HEK293 (cell line): ENCODE measurements around the gene CMKLR1.

Experiments used
- CTCF ChIA-PET: fragments of 350-600 bp; formaldehyde crosslinking; extraction: SDS; loops from one replicate; lab custom pipeline; 2021; ENCODE audit warnings: antibody characterized with exemption; lab: Yijun Ruan, JAX
- POLR2A ChIA-PET: fragments of 300-600 bp; formaldehyde crosslinking; extraction: SDS; loops from one replicate; lab custom pipeline; 2020; ENCODE audit warnings: antibody characterized with exemption, inconsistent platforms; lab: Yijun Ruan, JAX
- H3K27ac ChIP-seq: fragments of 200-500 bp; sonication (Bioruptor generic); 2 replicates; pipeline ENCODE4 v1.5.1; 2014; ENCODE audit warnings: low read depth, low read length, control low read depth, inconsistent platforms; ENCODE audit errors: extremely low read depth
- H3K36me3 ChIP-seq, 2 experiments: fragments of 200-500 bp in 1 of 2; sonication (Bioruptor generic) in 1 of 2; 1 replicate in 1 of 2; 2 replicates in 1 of 2; pipeline ENCODE4 v1.5.1; 2014 to 2017; ENCODE audit warnings: inconsistent platforms in 2 of 2, low read length in 2 of 2; ENCODE audit not compliant: control insufficient read depth in 2 of 2, insufficient read depth in 1 of 2
- H3K4me1 ChIP-seq: fragments of 200-500 bp; sonication (Bioruptor generic); 2 replicates; pipeline ENCODE4 v1.5.1; 2014; ENCODE audit warnings: mild to moderate bottlenecking, low read length, inconsistent platforms; ENCODE audit not compliant: control insufficient read depth, insufficient read depth
- H3K4me3 ChIP-seq: 2 replicates; pipeline ENCODE4 v1.5.1; 2011; ENCODE audit warnings: low read depth, mild to moderate bottlenecking, control low read depth, low read length, moderate library complexity
- H3K9me3 ChIP-seq: fragments of 200-500 bp; sonication (Bioruptor generic); 2 replicates; pipeline ENCODE4 v1.5.1; 2014; ENCODE audit warnings: low read depth, low read length, inconsistent platforms; ENCODE audit not compliant: control insufficient read depth, insufficient read depth
- GLI4 ChIP-seq: fragments of 450-650 bp; formaldehyde crosslinking; IDR thresholded peaks from 2 replicates; pipeline ENCODE4 v1.5.1; 2016; ENCODE audit warnings: missing biosample characterization, missing genetic modification characterization
- GLIS1 ChIP-seq: fragments of 450-650 bp; formaldehyde crosslinking; IDR thresholded peaks from 2 replicates; pipeline ENCODE4 v1.5.1; 2016; ENCODE audit warnings: missing biosample characterization, missing genetic modification characterization
- KLF10 ChIP-seq: fragments of 450-650 bp; IDR thresholded peaks from 2 replicates; pipeline ENCODE4 v1.5.1; 2018; ENCODE audit warnings: missing biosample characterization, mild to moderate bottlenecking, missing genetic modification characterization
- KLF16 ChIP-seq: fragments of 450-650 bp; formaldehyde crosslinking; IDR thresholded peaks from 2 replicates; pipeline ENCODE4 v1.5.1; 2017; ENCODE audit warnings: missing biosample characterization, missing genetic modification characterization
- SALL2 ChIP-seq: fragments of 450-650 bp; formaldehyde crosslinking; IDR thresholded peaks from 2 replicates; pipeline ENCODE4 v1.5.0; 2017; ENCODE audit warnings: missing biosample characterization, mild to moderate bottlenecking, missing genetic modification characterization, borderline replicate concordance
- WT1 ChIP-seq: fragments of 450-650 bp; formaldehyde crosslinking; IDR thresholded peaks from 2 replicates; pipeline ENCODE4 v1.5.1; 2016; ENCODE audit warnings: missing biosample characterization, missing genetic modification characterization
- ZBTB1 ChIP-seq: fragments of 450-650 bp; formaldehyde crosslinking; IDR thresholded peaks from 2 replicates; pipeline ENCODE4 v1.5.1; 2016; ENCODE audit warnings: missing biosample characterization, missing genetic modification characterization
- ZBTB20 ChIP-seq: fragments of 450-650 bp; formaldehyde crosslinking; IDR thresholded peaks from 2 replicates; pipeline ENCODE4 v1.5.1; 2016; ENCODE audit warnings: missing biosample characterization, missing genetic modification characterization
- ZEB2 ChIP-seq: fragments of 450-650 bp; formaldehyde crosslinking; IDR thresholded peaks from 2 replicates; pipeline ENCODE4 v1.5.1; 2016; ENCODE audit warnings: missing biosample characterization, missing genetic modification characterization
- ZIC2 ChIP-seq: fragments of 450-650 bp; formaldehyde crosslinking; IDR thresholded peaks from 2 replicates; pipeline ENCODE4 v1.5.1; 2016; ENCODE audit warnings: missing biosample characterization, missing genetic modification characterization
- ZNF138 ChIP-seq: fragments of 450-650 bp; formaldehyde crosslinking; IDR thresholded peaks from 2 replicates; pipeline ENCODE4 v1.5.1; 2016; ENCODE audit warnings: missing biosample characterization, missing genetic modification characterization, borderline replicate concordance
- ZNF155 ChIP-seq: fragments of 450-650 bp; formaldehyde crosslinking; IDR thresholded peaks from 2 replicates; pipeline ENCODE4 v1.5.1; 2016; ENCODE audit warnings: missing biosample characterization, missing genetic modification characterization
- ZNF175 ChIP-seq: fragments of 450-650 bp; formaldehyde crosslinking; IDR thresholded peaks from 2 replicates; pipeline ENCODE4 v1.5.1; 2016; ENCODE audit warnings: missing biosample characterization, missing genetic modification characterization
- ZNF214 ChIP-seq: fragments of 450-650 bp; formaldehyde crosslinking; IDR thresholded peaks from 2 replicates; pipeline ENCODE4 v1.5.1; 2017; ENCODE audit warnings: missing biosample characterization, mild to moderate bottlenecking, missing genetic modification characterization, borderline replicate concordance
- ZNF23 ChIP-seq: fragments of 450-650 bp; formaldehyde crosslinking; IDR thresholded peaks from 2 replicates; pipeline ENCODE4 v1.5.1; 2016; ENCODE audit warnings: missing biosample characterization, missing genetic modification characterization, borderline replicate concordance
- ZNF274 ChIP-seq, 2 experiments: fragments of 200-500 bp in 1 of 2; fragments of 450-650 bp in 1 of 2; sonication (Bioruptor generic) in 1 of 2; formaldehyde crosslinking in 1 of 2; IDR thresholded peaks; 2 replicates each; pipeline versions ENCODE4 v1.5.1 to v1.6.1; 2014 to 2016; ENCODE audit warnings: borderline replicate concordance in 1 of 2, inconsistent platforms in 1 of 2, low read length in 1 of 2, missing biosample characterization in 1 of 2, missing genetic modification characterization in 1 of 2
- ZNF311 ChIP-seq: fragments of 450-650 bp; formaldehyde crosslinking; IDR thresholded peaks from 2 replicates; pipeline ENCODE4 v1.5.1; 2017; ENCODE audit warnings: missing biosample characterization, missing genetic modification characterization, borderline replicate concordance
- ZNF391 ChIP-seq: fragments of 450-650 bp; formaldehyde crosslinking; IDR thresholded peaks from 2 replicates; pipeline ENCODE4 v1.5.1; 2016; ENCODE audit warnings: low read depth, missing biosample characterization, missing genetic modification characterization, borderline replicate concordance
- ZNF514 ChIP-seq: fragments of 450-650 bp; formaldehyde crosslinking; IDR thresholded peaks from 2 replicates; pipeline ENCODE4 v1.5.1; 2016; ENCODE audit warnings: missing biosample characterization, missing genetic modification characterization
- ZNF521 ChIP-seq: fragments of 450-650 bp; formaldehyde crosslinking; IDR thresholded peaks from 2 replicates; pipeline ENCODE4 v1.5.1; 2017; ENCODE audit warnings: missing biosample characterization, mild to moderate bottlenecking, missing genetic modification characterization
- ZNF558 ChIP-seq: fragments of 450-650 bp; formaldehyde crosslinking; IDR thresholded peaks from 2 replicates; pipeline ENCODE4 v1.5.1; 2016; ENCODE audit warnings: missing biosample characterization, missing genetic modification characterization
- ZNF670 ChIP-seq: fragments of 450-650 bp; formaldehyde crosslinking; IDR thresholded peaks from 2 replicates; pipeline ENCODE4 v1.5.1; 2016; ENCODE audit warnings: missing biosample characterization, missing genetic modification characterization, low read depth
- ZNF677 ChIP-seq: fragments of 450-650 bp; IDR thresholded peaks from 2 replicates; pipeline ENCODE4 v1.5.0; 2018; ENCODE audit warnings: missing biosample characterization, mild to moderate bottlenecking, missing genetic modification characterization, moderate library complexity
- ZNF707 ChIP-seq: fragments of 450-650 bp; formaldehyde crosslinking; IDR thresholded peaks from 2 replicates; pipeline ENCODE4 v1.5.1; 2016; ENCODE audit warnings: missing biosample characterization, missing genetic modification characterization
- ZNF830 ChIP-seq: fragments of 450-650 bp; IDR thresholded peaks from 2 replicates; pipeline ENCODE4 v1.5.0; 2018; ENCODE audit warnings: missing biosample characterization, missing genetic modification characterization, low read depth, mild to moderate bottlenecking, moderate library complexity
- TF ChIP-seq, protein P1 (sequence below): fragments of 450-650 bp; formaldehyde crosslinking; IDR thresholded peaks from 2 replicates; pipeline ENCODE4 v1.5.1; 2016; ENCODE audit warnings: missing biosample characterization, missing genetic modification characterization, low read depth
- TF ChIP-seq, protein P2 (sequence below): fragments of 450-650 bp; formaldehyde crosslinking; IDR thresholded peaks from 2 replicates; pipeline ENCODE4 v1.5.1; 2016; ENCODE audit warnings: missing biosample characterization, missing genetic modification characterization, borderline replicate concordance
- TF ChIP-seq, protein P3 (sequence below): fragments of 450-650 bp; formaldehyde crosslinking; IDR thresholded peaks from 2 replicates; pipeline ENCODE4 v1.5.1; 2016; ENCODE audit warnings: missing biosample characterization, missing genetic modification characterization

Gene CMKLR1

DNA sequence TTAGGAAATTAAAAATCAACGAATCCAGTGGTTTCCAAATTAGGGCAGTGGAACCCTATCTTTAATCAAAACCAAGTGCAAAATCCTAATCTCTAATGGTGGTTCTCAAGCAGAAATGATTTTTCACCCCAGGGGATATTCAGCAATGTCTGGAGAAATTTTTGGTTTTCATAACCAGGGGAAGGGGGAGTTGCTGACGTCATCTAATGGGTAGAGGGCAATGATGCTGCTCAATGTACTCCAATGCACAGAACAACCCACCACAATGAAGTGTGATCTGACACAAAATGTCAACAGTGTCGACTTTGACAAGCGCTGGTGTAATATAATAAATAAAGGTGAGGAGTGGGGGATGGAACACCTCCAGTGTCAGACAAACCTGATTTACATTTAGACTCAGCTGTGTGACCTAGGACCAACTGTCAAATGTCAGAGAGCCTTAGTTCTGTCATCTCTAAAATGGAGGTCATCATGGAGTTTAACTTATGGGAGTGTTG is 81.5 kb downstream of the CMKLR1 start:
- POLR2A ChIA-PET: no interaction called here
- CTCF ChIA-PET: interaction anchor here (0.6 kb wide), 1 partner anchor 30 kb away, joined by 4 read pairs; no protein-coding TSS in a partner anchor
- H3K4me1 ChIP-seq: no peaks in the 10 kb centered on the region
- TF ChIP-seq, protein P1, sequence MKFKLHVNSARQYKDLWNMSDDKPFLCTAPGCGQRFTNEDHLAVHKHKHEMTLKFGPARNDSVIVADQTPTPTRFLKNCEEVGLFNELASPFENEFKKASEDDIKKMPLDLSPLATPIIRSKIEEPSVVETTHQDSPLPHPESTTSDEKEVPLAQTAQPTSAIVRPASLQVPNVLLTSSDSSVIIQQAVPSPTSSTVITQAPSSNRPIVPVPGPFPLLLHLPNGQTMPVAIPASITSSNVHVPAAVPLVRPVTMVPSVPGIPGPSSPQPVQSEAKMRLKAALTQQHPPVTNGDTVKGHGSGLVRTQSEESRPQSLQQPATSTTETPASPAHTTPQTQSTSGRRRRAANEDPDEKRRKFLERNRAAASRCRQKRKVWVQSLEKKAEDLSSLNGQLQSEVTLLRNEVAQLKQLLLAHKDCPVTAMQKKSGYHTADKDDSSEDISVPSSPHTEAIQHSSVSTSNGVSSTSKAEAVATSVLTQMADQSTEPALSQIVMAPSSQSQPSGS: peak; percentile 38; the same call in 1 of the 2 replicates
- no peak for TF ChIP-seq ZNF175 (tag by site-specific recombination)
- no peak overlapping the region for H3K4me3 ChIP-seq
- no peaks in the 10 kb centered on the region for H3K36me3 ChIP-seq
- no peaks in the 10 kb centered on the region; the same call in 1 of the 2 replicates for H3K9me3 ChIP-seq
- no peak overlapping the region for H3K27ac ChIP-seq

DNA sequence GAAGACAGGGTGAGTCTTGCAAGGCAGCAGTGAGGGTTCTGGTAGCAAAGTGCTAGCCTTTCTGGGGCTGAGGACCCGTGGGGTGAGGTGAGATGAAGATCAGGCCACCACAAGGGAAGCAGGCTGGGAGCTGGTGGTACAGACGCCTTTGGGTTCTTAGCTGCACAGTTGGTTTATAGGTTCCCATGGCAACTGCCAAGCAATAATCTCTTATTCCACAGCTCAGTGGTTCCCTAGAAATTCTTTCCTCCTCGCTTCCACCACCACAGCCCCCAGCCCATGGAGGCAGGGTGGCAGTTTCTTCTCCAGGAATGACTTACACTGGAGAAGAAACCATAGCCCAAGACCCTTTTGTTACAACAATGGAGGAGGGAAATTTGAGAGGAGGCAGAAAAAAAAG is 82.1 kb downstream of the CMKLR1 start:
- ChIA-PET CTCF (no interaction called here), POLR2A (no interaction called here)

DNA sequence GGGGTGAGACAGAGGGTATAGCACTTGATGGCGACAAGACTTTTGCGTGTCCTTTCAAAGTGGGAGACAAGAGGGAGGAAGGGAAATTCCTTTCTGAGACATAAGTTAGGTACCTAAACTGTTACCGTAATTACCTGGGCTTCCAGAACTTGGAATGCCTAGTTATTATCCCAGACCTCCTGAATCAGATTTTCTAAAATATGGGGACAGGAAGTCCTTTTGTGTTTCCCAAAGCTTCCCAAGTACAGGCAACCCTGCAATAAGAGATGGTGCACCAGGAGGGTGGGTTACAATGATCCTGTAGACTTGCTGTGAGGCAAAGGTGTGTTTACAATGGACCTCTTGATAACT is 83.9 kb downstream of the CMKLR1 start:
- Histone ChIP-seq H3K9me3 (no peaks in the 10 kb centered on the region), H3K27ac (no peak overlapping the region), H3K36me3 (no peaks in the 10 kb centered on the region), H3K4me1 (no peaks in the 10 kb centered on the region), H3K4me3 (no peak overlapping the region)
- ChIA-PET CTCF (no interaction called here), POLR2A (no interaction called here)
- TF ChIP-seq ZNF514 (tag by site-specific recombination): no peak
- no peak for TF ChIP-seq ZNF830 (tag by site-specific recombination)
- TF ChIP-seq, protein P2, sequence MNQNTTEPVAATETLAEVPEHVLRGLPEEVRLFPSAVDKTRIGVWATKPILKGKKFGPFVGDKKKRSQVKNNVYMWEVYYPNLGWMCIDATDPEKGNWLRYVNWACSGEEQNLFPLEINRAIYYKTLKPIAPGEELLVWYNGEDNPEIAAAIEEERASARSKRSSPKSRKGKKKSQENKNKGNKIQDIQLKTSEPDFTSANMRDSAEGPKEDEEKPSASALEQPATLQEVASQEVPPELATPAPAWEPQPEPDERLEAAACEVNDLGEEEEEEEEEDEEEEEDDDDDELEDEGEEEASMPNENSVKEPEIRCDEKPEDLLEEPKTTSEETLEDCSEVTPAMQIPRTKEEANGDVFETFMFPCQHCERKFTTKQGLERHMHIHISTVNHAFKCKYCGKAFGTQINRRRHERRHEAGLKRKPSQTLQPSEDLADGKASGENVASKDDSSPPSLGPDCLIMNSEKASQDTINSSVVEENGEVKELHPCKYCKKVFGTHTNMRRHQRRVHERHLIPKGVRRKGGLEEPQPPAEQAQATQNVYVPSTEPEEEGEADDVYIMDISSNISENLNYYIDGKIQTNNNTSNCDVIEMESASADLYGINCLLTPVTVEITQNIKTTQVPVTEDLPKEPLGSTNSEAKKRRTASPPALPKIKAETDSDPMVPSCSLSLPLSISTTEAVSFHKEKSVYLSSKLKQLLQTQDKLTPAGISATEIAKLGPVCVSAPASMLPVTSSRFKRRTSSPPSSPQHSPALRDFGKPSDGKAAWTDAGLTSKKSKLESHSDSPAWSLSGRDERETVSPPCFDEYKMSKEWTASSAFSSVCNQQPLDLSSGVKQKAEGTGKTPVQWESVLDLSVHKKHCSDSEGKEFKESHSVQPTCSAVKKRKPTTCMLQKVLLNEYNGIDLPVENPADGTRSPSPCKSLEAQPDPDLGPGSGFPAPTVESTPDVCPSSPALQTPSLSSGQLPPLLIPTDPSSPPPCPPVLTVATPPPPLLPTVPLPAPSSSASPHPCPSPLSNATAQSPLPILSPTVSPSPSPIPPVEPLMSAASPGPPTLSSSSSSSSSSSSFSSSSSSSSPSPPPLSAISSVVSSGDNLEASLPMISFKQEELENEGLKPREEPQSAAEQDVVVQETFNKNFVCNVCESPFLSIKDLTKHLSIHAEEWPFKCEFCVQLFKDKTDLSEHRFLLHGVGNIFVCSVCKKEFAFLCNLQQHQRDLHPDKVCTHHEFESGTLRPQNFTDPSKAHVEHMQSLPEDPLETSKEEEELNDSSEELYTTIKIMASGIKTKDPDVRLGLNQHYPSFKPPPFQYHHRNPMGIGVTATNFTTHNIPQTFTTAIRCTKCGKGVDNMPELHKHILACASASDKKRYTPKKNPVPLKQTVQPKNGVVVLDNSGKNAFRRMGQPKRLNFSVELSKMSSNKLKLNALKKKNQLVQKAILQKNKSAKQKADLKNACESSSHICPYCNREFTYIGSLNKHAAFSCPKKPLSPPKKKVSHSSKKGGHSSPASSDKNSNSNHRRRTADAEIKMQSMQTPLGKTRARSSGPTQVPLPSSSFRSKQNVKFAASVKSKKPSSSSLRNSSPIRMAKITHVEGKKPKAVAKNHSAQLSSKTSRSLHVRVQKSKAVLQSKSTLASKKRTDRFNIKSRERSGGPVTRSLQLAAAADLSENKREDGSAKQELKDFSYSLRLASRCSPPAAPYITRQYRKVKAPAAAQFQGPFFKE (tag by site-specific recombination): no peak
- TF ChIP-seq ZNF155 (tag by site-specific recombination): no peak
- no peak for TF ChIP-seq ZNF138 (tag by site-specific recombination)
- TF ChIP-seq ZBTB1 (tag by site-specific recombination): no peak
- TF ChIP-seq WT1 (tag by site-specific recombination): no peak
- no peak for TF ChIP-seq GLI4
- no peak for TF ChIP-seq ZNF521 (tag by site-specific recombination)
- no peak for TF ChIP-seq ZNF274 (IDR thresholded peaks at IDR 0.05; ENCODE audit: low read length)
- TF ChIP-seq ZNF274 (tag by site-specific recombination; IDR thresholded peaks at IDR 0.05; ENCODE audit: borderline replicate concordance): no peak
- TF ChIP-seq GLIS1 (tag by site-specific recombination): no peak
- TF ChIP-seq, protein P3, sequence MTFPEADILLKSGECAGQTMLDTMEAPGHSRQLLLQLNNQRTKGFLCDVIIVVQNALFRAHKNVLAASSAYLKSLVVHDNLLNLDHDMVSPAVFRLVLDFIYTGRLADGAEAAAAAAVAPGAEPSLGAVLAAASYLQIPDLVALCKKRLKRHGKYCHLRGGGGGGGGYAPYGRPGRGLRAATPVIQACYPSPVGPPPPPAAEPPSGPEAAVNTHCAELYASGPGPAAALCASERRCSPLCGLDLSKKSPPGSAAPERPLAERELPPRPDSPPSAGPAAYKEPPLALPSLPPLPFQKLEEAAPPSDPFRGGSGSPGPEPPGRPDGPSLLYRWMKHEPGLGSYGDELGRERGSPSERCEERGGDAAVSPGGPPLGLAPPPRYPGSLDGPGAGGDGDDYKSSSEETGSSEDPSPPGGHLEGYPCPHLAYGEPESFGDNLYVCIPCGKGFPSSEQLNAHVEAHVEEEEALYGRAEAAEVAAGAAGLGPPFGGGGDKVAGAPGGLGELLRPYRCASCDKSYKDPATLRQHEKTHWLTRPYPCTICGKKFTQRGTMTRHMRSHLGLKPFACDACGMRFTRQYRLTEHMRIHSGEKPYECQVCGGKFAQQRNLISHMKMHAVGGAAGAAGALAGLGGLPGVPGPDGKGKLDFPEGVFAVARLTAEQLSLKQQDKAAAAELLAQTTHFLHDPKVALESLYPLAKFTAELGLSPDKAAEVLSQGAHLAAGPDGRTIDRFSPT (tag by site-specific recombination): no peak

More for the DNA sequence above, 82.1 kb downstream of the CMKLR1 start:
- TF ChIP-seq SALL2 (tag by site-specific recombination) (no peak), KLF10 (tag by site-specific recombination) (no peak), ZNF558 (tag by site-specific recombination) (no peak), ZNF23 (tag by site-specific recombination) (no peak), ZNF677 (no peak), ZNF707 (no peak), ZIC2 (no peak), KLF16 (tag by site-specific recombination) (no peak), ZEB2 (tag by site-specific recombination) (no peak), ZNF214 (tag by site-specific recombination) (no peak), ZBTB20 (tag by site-specific recombination) (no peak), ZNF311 (tag by site-specific recombination) (no peak), ZNF670 (no peak), ZNF391 (tag by site-specific recombination) (no peak)
- TF ChIP-seq, protein P1: no peak
- H3K9me3 ChIP-seq: no peaks in the 10 kb centered on the region; the same call in 1 of the 2 replicates
- no peaks in the 10 kb centered on the region for H3K36me3 ChIP-seq
- H3K27ac ChIP-seq: no peak overlapping the region
- H3K4me3 ChIP-seq: no peak overlapping the region
- no peaks in the 10 kb centered on the region for H3K4me1 ChIP-seq
